Heart left ventricle (tissue), 16 donors: ENCODE results near the gene TMEM120A. TPM values are rescaled to one million over a fixed set of nuclear protein-coding genes. Genes with fewer than 3 reads are reported as not detected.
A peak's percentile ranks its signal among the peaks of the same experiment; 100 is the strongest.

ENCODE experiments used
- ATAC-seq, 4 donors: fragments of 200-7000 bp; cut with Tn5 transposase; one replicate each; pipeline ENCODE4 v1.9.1; 2020 to 2022; ENCODE audit warnings: moderate library complexity in 4 of 4, mild to moderate bottlenecking in 3 of 4, moderate number of reproducible peaks in 1 of 4
- DNase-seq, 5 donors: peaks; one replicate each; pipeline ENCODE4 v3.0.0-alpha.2; 2020
- H3K27ac ChIP-seq, 12 donors: fragments of 200-600 bp; sonication (generic) in 4 of 12; one replicate each; pipeline versions ENCODE4 v1.5.0 to v1.8.0; 2016 to 2022; ENCODE audit warnings: mild to moderate bottlenecking in 2 of 12
- H3K27me3 ChIP-seq, 9 donors: fragments of 200-600 bp; sonication (generic) in 2 of 9; one replicate each; pipeline versions ENCODE4 v1.5.1 to v1.8.0; 2016 to 2022; ENCODE audit warnings: mild to moderate bottlenecking in 3 of 9
- H3K36me3 ChIP-seq, 9 donors: fragments of 200-600 bp; sonication (generic) in 2 of 9; one replicate each; pipeline versions ENCODE4 v1.5.0 to v1.8.0; 2018 to 2022; ENCODE audit warnings: mild to moderate bottlenecking in 2 of 9
- H3K4me1 ChIP-seq, 12 donors: fragments of 200-600 bp; sonication (generic) in 4 of 12; one replicate each; pipeline versions ENCODE4 v1.5.0 to v1.8.0; 2016 to 2022; ENCODE audit warnings: mild to moderate bottlenecking in 3 of 12
- H3K4me3 ChIP-seq, 12 donors: fragments of 200-600 bp; sonication (generic) in 4 of 12; one replicate each; pipeline versions ENCODE4 v1.5.0 to v1.8.0; 2017 to 2022; ENCODE audit warnings: mild to moderate bottlenecking in 9 of 12, moderate library complexity in 4 of 12
- H3K9me3 ChIP-seq, 12 donors: fragments of 200-600 bp; sonication (generic) in 4 of 12; one replicate each; pipeline versions ENCODE4 v1.5.0 to v1.8.0; 2016 to 2022; ENCODE audit warnings: mild to moderate bottlenecking in 1 of 12
- CTCF ChIP-seq, 12 donors: fragments of 200-600 bp; sonication (generic) in 4 of 12; IDR thresholded peaks; one replicate each; pipeline versions ENCODE4 v1.5.0 to v1.8.0; 2018 to 2022; ENCODE audit warnings: antibody characterized with exemption in 12 of 12, mild to moderate bottlenecking in 5 of 12
- POLR2A ChIP-seq, 2 donors: fragments of 450-650 bp; IDR thresholded peaks; one replicate each; pipeline ENCODE4 v1.6.1; 2017; ENCODE audit warnings: antibody characterized with exemption in 2 of 2, mild to moderate bottlenecking in 2 of 2, moderate library complexity in 2 of 2
- WGBS, 4 donors: extraction: QIAGEN DNeasy Blood & Tissue Kit in 2 of 4; methylation state at CpG; one replicate each; pipeline versions ENCODE4 v1.1.5 to v1.1.7; 2013 to 2018; 5-methylcytosine and 5-hydroxymethylcytosine counted together
- intact Hi-C, 10 donors: fragments of 100-400 bp; cut with DNase I; formaldehyde crosslinking; loops; one replicate each; pipeline versions ENCODE4 v1.11.1 to v1.14.2; 2022
- polyA plus RNA-seq, 2 donors: library from polyadenylated mRNA; stranded (reverse); fragments of 200-250 nt; gene quantifications; one replicate each; pipeline ENCODE4 v1.2.3, GENCODE V29; 2013
- total RNA-seq, 9 donors: library from RNA; depleted of rRNA in 2 of 9; stranded (reverse); fragments of >200 nt in 2 of 9; fragmentation: NEBNext Ultra II Directional in 3 of 9; extraction: Animal tissue kit (Norgen Biotek cat#: 25700) in 3 of 9; gene quantifications; one replicate each; pipeline versions ENCODE4 v1.1.0 to v1.2.4, GENCODE V29; 2016 to 2023
- donor health status: ischemic (EF 13 %, LVEDD 7.1; RV severe dilation, severe dysfunction).
- donor health status: healthy with polysubstance abuse.
- donor health status: DM: no; HTN: yes; CAD: no.
- donor health status: DM: no; HTN: no; CAD: no.
- donor health status: ischemic (EF 25% LVEDD 6.9; RV normal size, moderate dysfunction).
- donor health status: ischemic (EF 25% LVEDD 5.7; RV mildly dilated, moderate dysfunction).
- donor health status: healthy.
- donor health status: DM: yes; HTN: yes; CAD: no.
- donor health status: ischemic (EF 35%, LVEDD 5.7; RV mildly dilated, moderate dysfunction).
- donor health status: nonischemic (EF 11% LVEDD 7.7; RV severe dilation, severe dysfunction).
- donor health status: DM: yes; HTN: yes; CAD: no.
- donor health status: PGD.
- donor health status: ischemic (EF 29% LVEDD 5.4; RV normal size, mild dysfunction).
- donor health status: nonischemic (EF 23%, LVEDD 6.1; RV moderate dilation, normal function).

The TMEM120A gene
- total and polyA plus RNA-seq, 11 donors = 63.8 to 181 (median 130) TPM

- 80 to 85% (median 84%) methylated on average over 18 to 22 of the region's 22 CpGs for WGBS, 4 donors
Observed at GRCh38 chr7:75979759-75980429, 14.5 kb downstream of the TMEM120A start.

DNA sequence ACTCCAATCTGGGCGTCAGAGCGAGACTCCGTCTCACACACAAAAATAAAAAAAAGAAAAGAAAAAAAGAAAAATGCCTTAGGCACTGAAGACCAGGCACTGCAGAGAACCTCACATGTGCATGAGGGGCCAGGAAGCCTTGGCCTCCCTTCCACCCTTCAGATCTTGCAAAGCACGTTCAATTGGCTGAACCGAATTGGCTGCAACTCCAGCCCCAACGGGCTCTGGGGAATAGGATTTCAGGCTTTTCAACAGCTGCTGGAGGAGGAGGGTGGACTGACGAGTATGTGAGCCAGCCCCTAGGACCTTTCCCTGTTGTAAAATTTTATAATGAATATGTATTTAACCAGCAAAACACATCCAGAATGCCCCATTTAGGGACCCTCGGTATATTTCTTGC is 16.7 kb downstream of the TMEM120A start:
- intact Hi-C loops = no loop called here
- H3K9me3 ChIP-seq = no peaks in the 10 kb centered on the region
- H3K4me1 ChIP-seq = peaks cover 0 to 46% (median 17%) of the 10 kb centered on the region in 12 donors
- peak; percentile 64 to 79 (median 76) for DNase-seq
- no peak overlapping the region for H3K4me3 ChIP-seq
- H3K27me3 ChIP-seq = no peaks in the 10 kb centered on the region
- 58 to 64% (median 62%) methylated on average over 8 of the region's 8 CpGs for WGBS, 4 donors
- ATAC-seq = peak; percentile 4 to 48 (median 30)
- H3K27ac ChIP-seq = peak overlapping the region in 4 of 12 donors; percentile 12 to 57 (median 26)
- TF ChIP-seq CTCF (IDR thresholded peaks at IDR 0.05) = no peak
- TF ChIP-seq POLR2A (IDR thresholded peaks at IDR 0.05) = no peak
- H3K36me3 ChIP-seq = peaks cover 0 to 68% (median 47%) of the 10 kb centered on the region in 9 donors

More at GRCh38 chr7:75979759-75980429, 14.5 kb downstream of the TMEM120A start:
- intact Hi-C loops = loop anchor here in 1 of 10 donors (10.0 kb wide), 1 partner anchor 65 kb away; the partner anchor contains the start of gene POR
- Histone ChIP-seq H3K4me1 (peaks cover 0 to 45% (median 14%) of the 10 kb centered on the region in 12 donors), H3K27ac (peak overlapping the region in 7 of 12 donors; percentile 6 to 57 (median 14)), H3K9me3 (no peaks in the 10 kb centered on the region), H3K36me3 (peaks cover 0 to 69% (median 55%) of the 10 kb centered on the region in 9 donors), H3K4me3 (no peak overlapping the region), H3K27me3 (no peaks in the 10 kb centered on the region)
- TF ChIP-seq POLR2A (IDR thresholded peaks at IDR 0.05) (no peak), CTCF (IDR thresholded peaks at IDR 0.05) (no peak)
- ATAC-seq (peak in 2 of 4 donors; percentile 4 to 13), DNase-seq (peak in 2 of 5 donors; percentile 50 to 72)

DNA sequence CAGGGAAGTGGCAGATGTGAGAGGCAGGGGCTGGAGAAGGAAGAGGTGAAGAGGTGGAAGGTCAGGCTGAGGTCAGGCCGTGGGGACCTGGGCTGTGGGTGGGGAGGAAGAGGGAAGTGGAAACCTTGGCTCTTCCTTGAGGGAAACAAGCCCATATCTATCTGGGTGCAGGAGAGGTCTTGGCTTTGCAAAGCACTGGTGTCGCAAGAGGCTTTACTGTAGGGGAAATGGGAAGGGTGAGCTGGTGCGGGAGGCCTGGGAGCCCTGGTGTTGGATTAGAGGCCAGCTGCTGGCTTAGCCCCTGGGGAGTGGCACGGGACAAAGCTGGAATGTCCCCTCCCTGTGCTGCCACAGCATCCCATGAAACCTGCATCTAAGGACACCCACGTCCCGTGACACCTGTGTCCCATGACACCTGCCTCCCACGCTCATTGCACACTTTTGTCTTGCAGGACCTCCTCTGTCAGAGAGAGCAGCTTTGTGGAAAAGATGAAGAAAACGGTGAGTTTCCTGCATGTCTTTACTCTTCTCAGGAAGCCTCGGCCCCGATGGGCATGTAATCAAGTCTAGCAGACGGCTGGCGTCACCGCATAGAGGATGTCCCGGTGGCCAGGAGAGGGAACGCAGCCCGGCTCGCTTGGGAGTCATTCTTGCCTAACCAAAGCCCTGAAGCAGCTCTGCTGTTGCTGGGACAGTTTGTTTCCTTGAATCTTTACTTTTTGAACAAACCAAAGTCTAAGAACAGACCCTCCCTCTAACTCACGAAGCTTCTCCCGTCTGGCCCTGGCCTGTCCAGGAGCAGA is 22.2 kb downstream of the TMEM120A start:
- DNase-seq (peak in 4 of 5 donors; percentile 64 to 83 (median 79)), ATAC-seq (peak; percentile 41 to 62 (median 56))
- no peaks in the 10 kb centered on the region for H3K9me3 ChIP-seq
- peak overlapping the region; percentile 20 to 79 (median 60) for H3K27ac ChIP-seq
- intact Hi-C loops = no loop called here
- H3K27me3 ChIP-seq = no peaks in the 10 kb centered on the region
- H3K36me3 ChIP-seq = peaks cover 0 to 37% (median 20%) of the 10 kb centered on the region in 9 donors
- H3K4me1 ChIP-seq = peaks cover 13 to 51% (median 45%) of the 10 kb centered on the region in 12 donors
- 45 to 57% (median 46%) methylated on average over 18 to 19 of the region's 19 CpGs for WGBS, 4 donors
- no peak overlapping the region for H3K4me3 ChIP-seq
- peak in 3 of 12 donors; percentile 11 to 23 (median 15) for TF ChIP-seq CTCF (IDR thresholded peaks at IDR 0.05)
- no peak for TF ChIP-seq POLR2A (IDR thresholded peaks at IDR 0.05)
